ENCODE data around the gene SUPT5H.
A peak's percentile ranks its signal among the peaks of the same experiment; 100 is the strongest.

SUPT5H gene

GRCh38 chr19:39408392-39409207 lies 36.8 kb upstream of the SUPT5H start:
- DNase-seq, result peak in 1 of 56 donors; percentile 41

- peak in 46 of 56 donors; percentile 14 to 82 (median 44) for DNase-seq
Measured at GRCh38 chr19:39409208-39410016, 36.0 kb upstream of the SUPT5H start.

DNA sequence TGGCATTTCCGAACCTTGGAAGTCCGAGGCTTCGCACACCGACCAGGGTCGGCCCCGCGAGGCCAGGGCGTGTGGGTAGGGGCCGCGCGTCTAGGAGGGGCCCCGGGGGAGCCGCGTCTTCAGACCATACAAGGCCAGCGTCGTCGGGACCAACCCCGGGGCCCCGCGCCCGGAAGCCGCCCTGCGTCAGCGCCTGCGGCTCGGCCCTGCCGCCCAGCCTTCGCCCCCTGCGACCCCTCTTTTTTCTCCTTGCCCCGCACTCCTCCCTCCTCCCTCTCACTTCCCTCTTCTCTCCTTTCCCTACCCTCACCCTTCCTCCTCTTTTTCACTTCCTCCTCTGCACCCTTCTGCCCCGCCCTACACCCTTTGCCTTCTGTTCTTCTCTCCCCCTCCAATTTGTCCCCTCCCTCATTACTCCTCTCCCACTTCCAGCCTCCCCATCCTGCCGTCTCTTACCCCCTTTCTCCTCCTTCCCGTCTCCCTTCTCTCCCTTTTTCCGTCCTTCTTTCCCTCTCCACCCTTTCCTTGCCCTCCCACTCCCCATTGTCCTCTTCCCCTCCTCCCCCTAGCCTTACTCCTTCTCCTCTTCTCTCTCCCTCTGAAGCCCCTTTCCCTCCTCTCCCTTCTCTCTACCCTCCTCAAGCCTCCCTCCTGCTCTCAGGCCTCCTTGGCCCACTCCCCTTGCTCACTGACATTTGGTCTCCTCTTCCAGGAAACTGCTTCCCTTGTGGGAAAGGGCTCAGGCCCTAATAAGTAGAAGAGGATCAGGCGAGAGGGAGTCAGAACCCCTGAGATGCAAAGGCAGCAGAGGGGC lies 35.2 kb upstream of the SUPT5H start:
- DNase-seq, result peak in 16 of 56 donors; percentile 5 to 62 (median 34)

DNA sequence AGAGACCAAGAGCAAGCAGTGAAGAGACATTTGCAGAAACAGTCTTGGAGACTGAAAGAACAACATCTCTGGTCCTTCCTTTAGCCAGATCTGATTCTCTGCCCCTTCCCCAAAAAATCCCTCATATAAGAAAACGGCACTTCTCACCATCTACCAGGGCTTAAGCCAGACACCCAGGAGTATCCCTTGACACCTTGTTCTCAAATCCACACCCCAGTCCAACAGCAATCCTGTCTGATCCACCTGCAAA lies 34.6 kb upstream of the SUPT5H start:
- no peak for DNase-seq

GRCh38 chr19:39411081-39411831 lies 34.1 kb upstream of the SUPT5H start:
- DNase-seq, result peak in 3 of 56 donors; percentile 14 to 18 (median 17)

GRCh38 chr19:39411832-39412099 lies 33.6 kb upstream of the SUPT5H start:
- peak in 49 of 56 donors; percentile 28 to 91 (median 79) for DNase-seq

GRCh38 chr19:39412100-39412866 lies 33.1 kb upstream of the SUPT5H start, which contains the start of gene PLEKHG2:
PLEKHG2 (plus strand) TSS chr19:39412669; CDS start chr19:39414087, 1,418 bp downstream.
- DNase-seq, result peak; percentile 46 to 98 (median 89)

GRCh38 chr19:39412867-39413271 lies 32.5 kb upstream of the SUPT5H start:
- DNase-seq, result peak in 9 of 56 donors; percentile 39 to 54 (median 48)

DNA sequence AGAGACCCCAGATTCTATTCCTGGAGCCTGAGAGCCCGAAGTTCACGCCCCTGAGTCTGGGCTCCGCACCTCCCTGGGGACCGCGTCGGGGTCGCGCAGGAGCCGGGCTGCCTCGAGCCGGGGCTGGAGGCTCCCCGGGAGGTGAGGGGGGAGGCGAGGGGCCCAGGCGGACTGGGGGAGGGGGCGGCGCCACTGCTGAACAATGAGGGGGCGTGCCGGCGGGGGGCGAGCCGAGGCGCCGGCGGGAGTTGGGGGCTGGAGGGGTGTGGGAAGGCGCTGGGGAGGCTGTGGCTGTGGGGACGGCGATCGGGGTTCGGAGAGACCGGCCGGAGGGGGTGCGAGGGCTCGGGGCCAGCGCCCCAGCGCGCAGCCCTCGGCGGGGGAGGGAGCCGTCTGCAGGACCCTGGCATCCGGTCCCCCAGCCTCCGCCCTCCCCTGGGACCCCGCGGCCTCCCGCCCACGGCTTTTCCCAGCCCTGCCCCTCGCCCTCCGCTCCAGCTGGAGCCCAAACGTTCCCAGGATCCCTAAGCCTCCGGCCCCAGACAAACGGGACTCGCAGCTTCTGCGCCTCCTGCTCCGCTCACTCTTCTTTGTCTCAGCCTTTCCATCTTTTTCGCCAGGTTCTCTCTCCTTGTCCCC lies 32.0 kb upstream of the SUPT5H start:
- peak in 4 of 56 donors; percentile 13 to 69 (median 46) for DNase-seq

DNA sequence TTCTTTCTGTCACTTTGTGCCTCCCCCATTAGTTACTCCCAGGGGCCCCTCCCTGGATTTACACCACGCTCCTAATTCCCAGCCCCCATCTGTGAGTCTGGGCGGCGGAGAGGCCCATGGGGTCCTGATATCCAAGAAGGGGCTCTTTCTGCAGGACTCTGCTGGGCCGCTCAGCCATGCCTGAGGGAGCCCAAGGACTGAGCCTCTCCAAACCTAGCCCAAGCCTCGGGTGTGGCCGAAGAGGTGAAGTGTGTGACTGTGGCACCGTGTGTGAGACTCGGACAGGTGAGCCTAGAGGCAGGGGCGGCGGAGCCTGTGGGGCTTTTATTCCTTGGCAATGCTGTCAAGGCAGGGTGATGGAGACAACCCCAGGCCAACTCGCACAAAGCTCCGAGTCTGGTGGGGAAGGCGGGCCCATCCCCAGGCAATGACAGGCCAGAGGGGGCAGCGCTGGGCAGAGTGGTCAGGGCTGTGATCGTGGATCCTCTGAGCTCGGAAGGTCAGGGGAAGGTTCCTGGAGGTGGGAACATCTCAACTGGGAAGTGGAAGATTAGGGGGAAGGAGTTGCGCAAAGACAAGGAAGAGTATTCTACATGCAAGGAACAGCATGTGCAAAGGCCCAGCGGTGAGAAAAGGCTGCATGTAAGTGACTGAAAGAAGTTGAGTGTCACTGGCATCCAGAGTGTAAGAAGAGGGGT lies 31.3 kb upstream of the SUPT5H start:
- DNase-seq, result no peak

DNA sequence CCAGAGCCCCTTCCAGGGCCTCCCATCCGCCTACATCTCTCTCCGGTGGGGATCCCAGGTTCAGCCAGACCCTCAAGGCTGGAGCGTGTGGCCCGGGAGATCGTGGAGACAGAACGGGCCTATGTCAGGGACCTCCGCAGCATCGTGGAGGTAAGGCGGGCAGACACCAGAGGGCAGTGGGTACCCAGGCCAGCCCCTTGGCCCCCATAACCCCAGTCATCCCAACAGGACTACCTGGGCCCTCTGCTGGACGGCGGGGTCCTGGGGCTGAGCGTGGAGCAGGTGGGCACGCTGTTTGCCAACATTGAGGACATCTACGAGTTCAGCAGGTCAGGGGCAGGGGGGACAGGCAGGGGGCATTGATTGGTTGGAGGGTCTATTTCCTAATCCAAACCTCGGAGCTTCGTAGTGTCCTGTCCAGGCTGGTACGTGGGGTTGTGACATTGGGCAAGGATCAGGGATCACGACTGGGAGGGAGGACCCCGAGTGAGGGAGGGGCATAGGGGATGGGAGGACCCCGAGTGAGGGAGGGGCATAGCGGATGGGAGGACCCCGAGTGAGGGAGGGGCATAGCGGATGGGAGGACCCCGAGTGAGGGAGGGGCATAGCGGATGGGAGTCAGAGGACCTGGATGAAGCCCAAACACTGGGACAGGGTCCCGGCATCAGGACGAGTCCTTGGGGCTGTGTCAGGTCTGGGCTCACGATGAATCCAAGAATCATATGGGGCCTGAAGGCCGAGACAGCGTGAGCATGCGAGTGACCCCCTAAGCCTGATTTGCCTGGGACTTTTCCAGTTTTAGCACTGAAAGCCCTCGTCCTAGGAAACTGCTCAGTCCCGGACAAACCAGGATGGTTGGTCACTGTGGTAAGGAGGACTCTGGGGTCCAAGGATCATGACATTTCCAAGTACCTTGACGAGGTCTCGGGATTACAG lies 30.0 kb upstream of the SUPT5H start:
- no peak for DNase-seq

DNA sequence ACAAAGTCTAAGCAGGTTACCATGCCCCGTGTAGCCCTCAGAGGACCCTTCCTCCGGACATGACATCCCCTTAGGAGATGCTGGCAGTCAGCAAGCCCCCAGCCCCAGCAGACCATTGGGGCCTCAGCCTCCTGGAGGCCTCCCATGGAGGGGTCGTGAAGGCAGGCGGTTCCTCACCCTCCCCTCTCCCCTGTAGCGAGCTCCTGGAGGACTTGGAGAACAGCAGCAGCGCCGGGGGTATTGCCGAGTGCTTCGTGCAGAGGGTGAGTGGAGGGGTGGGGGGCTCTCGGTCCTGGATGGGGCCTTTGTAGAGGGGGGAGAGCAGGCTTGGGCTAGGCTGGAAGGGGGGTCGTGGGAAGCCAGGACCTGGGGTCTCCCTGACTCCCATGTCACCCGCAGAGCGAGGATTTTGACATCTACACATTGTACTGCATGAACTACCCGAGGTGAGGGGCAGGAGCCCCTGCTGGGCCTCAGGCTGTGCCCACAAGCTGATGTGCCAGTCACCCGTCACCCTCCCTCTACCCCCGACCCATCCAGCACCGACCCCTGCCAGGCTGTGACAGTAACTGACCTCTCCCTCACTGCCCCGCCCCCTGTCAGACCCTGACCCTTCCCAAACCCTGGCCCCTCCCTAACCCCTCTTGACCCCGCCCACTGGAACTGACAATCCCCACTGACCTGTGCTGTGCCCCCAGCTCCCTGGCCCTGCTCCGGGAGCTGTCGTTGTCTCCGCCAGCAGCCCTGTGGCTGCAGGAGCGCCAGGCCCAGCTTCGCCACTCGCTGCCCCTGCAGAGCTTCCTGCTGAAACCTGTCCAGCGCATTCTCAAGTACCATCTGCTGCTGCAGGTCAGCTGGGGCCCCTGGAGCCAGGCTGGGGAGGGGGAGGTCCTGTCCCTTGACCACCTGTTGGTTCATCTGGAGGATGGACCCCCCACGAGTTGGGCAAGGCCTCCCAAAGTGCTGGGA lies 28.9 kb upstream of the SUPT5H start:
- no peak for DNase-seq

DNA sequence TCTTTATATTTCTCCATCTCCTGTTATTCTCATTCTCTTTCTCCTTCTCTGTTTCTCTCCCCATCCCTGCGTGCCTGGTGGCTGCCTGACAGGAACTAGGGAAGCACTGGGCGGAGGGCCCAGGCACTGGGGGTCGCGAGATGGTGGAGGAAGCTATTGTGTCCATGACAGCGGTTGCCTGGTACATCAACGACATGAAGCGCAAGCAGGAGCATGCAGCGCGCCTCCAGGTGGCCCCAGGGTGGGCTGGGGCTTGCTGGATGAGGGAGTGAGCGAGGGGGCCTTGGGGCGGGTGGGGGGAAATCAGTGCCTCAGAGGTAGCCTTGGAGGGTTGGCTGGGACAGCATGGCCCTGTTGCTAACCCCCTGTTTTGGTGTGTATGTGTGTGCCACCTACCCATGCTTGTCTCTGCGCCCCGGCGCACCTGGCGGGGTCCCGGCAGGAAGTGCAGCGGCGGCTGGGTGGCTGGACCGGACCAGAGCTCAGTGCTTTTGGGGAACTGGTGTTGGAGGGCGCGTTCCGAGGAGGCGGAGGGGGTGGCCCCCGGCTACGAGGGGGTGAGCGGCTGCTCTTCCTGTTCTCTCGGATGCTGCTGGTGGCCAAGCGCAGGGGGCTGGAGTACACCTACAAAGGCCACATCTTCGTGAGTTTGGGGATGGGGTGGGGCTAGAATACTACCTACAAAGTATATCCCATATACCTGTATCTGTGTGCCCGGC lies 27.8 kb upstream of the SUPT5H start:
- no peak for DNase-seq

DNA sequence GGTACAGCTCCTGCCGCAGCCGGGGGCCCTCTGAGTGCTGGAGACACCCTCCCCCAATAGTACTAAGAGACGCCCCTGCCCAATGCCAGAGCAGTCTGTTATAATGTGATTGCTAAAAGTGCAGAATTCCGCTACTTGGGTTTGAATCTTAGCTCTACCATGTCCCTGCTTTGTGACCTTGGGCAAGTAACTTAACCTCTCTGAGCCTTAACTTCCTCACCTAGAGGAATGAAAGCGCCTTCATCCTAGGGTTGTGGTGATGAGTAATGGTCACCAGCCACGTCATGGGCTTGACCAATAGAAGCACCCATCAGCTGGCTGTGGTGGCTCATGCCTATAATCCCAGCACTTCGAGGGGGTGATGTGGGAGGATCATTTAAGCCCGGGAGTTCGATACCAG lies 26.4 kb upstream of the SUPT5H start:
- no peak for DNase-seq

DNA sequence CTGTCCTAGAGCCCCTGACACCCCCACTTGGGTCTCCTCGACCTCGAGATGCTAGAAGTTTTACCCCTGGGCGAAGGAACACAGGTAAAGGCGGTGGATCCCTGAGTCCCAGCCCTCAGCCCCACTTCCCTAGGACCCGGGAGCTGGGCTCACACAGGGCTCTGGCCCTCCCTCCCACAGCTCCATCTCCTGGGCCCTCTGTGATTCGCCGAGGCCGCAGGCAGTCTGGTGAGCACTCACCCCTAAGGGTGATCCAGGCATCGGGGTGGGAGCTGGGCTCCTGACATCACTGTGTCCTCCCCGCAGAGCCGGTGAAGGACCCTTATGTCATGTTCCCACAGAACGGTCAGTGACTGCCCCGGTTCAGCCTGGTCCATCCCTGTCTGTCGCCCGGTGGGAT lies 24.6 kb upstream of the SUPT5H start:
- DNase-seq, result no peak

DNA sequence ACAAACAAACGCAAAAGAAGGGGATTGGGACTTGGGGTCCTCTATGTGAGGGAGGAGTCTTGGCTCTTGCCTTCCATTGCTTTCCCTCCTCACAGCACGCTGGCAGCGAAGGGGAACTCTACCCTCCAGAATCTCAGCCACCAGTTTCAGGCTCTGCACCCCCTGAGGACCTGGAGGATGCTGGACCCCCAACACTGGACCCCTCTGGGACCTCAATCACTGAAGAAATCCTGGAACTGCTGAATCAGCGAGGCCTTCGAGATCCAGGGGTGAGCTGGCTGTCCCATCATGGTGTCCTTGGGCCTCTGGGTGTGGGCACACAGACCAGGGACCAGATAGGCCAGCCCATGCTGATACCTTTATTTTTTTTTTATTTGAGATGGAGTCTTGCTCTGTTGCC lies 23.4 kb upstream of the SUPT5H start:
- DNase-seq, result no peak
